ENCODE results near the gene OSBP2.

DNA sequence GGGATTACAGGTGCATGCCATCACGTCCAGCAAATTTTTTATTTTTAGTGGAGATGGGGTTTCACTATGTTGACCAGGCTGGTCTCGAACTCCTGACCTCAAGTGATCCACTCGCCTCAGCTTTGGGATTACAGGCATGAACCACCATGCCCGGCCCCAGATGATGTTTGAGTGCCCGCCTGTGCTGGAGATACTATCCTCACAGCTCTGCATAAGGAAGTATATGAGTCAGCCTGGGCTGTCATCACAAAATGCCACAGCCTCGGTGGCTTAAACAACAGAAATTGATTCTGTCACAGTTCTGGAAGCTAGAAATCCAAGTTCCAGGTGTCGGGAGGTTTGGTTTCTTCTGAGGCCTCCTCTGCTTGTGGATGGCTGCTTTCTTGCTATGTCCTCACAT, 119.3 kb downstream of the OSBP2 start:
- TF ChIP-seq EZH2 (IDR thresholded peaks at IDR 0.05; ENCODE audit: borderline replicate concordance, low read length), result no peak
- TF ChIP-seq, protein P1, sequence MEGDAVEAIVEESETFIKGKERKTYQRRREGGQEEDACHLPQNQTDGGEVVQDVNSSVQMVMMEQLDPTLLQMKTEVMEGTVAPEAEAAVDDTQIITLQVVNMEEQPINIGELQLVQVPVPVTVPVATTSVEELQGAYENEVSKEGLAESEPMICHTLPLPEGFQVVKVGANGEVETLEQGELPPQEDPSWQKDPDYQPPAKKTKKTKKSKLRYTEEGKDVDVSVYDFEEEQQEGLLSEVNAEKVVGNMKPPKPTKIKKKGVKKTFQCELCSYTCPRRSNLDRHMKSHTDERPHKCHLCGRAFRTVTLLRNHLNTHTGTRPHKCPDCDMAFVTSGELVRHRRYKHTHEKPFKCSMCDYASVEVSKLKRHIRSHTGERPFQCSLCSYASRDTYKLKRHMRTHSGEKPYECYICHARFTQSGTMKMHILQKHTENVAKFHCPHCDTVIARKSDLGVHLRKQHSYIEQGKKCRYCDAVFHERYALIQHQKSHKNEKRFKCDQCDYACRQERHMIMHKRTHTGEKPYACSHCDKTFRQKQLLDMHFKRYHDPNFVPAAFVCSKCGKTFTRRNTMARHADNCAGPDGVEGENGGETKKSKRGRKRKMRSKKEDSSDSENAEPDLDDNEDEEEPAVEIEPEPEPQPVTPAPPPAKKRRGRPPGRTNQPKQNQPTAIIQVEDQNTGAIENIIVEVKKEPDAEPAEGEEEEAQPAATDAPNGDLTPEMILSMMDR (IDR thresholded peaks at IDR 0.05; ENCODE audit: low read length), result no peak

Measured in OCI-LY1 (cell line).